Stomach (tissue), 9 donors: ENCODE measurements around the gene ANXA2. TPM values are rescaled to one million over a fixed set of nuclear protein-coding genes. Genes with fewer than 3 reads are reported as not detected.

Experiments used
- DNase-seq, 2 donors: peaks; one replicate each; pipeline versions ENCODE4 v3.0.0 to v3.0.0-alpha.2; 2013 to 2019
- H3K27ac ChIP-seq, 5 donors: fragments of 200-600 bp in 4 of 5; sonication (generic) in 4 of 5; one replicate each; pipeline ENCODE4 v1.5.1; 2013 to 2019; ENCODE audit warnings: mild to moderate bottlenecking in 1 of 5, moderate library complexity in 1 of 5
- H3K27me3 ChIP-seq, 3 donors: fragments of 200-600 bp; sonication (generic); one replicate each; pipeline ENCODE4 v1.5.1; 2017 to 2019; ENCODE audit warnings: mixed run types in 1 of 3
- H3K36me3 ChIP-seq, 4 donors: fragments of 200-600 bp; sonication (generic); 1 replicate in 3 of 4; 2 replicates in 1 of 4; pipeline ENCODE4 v1.5.1; 2016 to 2019
- H3K4me1 ChIP-seq, 4 donors: fragments of 200-600 bp; sonication (generic); one replicate each; pipeline ENCODE4 v1.5.1; 2016 to 2019
- H3K4me3 ChIP-seq, 4 donors: fragments of 200-600 bp; sonication (generic) in 3 of 4; one replicate each; pipeline ENCODE4 v1.5.1; 2016 to 2019; ENCODE audit warnings: mild to moderate bottlenecking in 1 of 4
- H3K9me3 ChIP-seq, 4 donors: fragments of 200-600 bp; sonication (generic); one replicate each; pipeline ENCODE4 v1.5.1; 2016 to 2019
- EP300 ChIP-seq: sonication (generic); formaldehyde crosslinking; IDR thresholded peaks from one replicate; pipeline ENCODE4 v1.6.1; 2017; ENCODE audit warnings: antibody characterized with exemption
- POLR2A ChIP-seq, 4 donors: fragments of 450-650 bp; IDR thresholded peaks; one replicate each; pipeline ENCODE4 v1.6.1; 2016; ENCODE audit warnings: antibody characterized with exemption in 4 of 4, control low read depth in 2 of 4, mild to moderate bottlenecking in 1 of 4, moderate library complexity in 1 of 4
- POLR2AphosphoS5 ChIP-seq, 3 donors: sonication (generic); formaldehyde crosslinking; IDR thresholded peaks; one replicate each; pipeline ENCODE4 v1.6.1; 2016; ENCODE audit warnings: antibody characterized with exemption in 3 of 3
- WGBS, 5 donors: extraction: QIAGEN DNeasy Blood & Tissue Kit in 3 of 5; methylation state at CpG; one replicate each; pipeline versions ENCODE4 v1.1.5 to v1.1.7; 2013 to 2018; 5-methylcytosine and 5-hydroxymethylcytosine counted together
- intact Hi-C: fragments of 100-400 bp; cut with DNase I; formaldehyde crosslinking; loops from one replicate; pipeline ENCODE4 v1.15.1; 2023; ENCODE audit warnings: low total_unique reads
- polyA plus RNA-seq, 3 donors: library from polyadenylated mRNA; stranded (reverse); fragments of 200-250 nt; gene quantifications; one replicate each; pipeline ENCODE4 v1.2.3, GENCODE V29; 2013
- total RNA-seq, 5 donors: library from RNA; depleted of rRNA; stranded (reverse); fragments of >200 nt; gene quantifications; one replicate each; pipeline versions ENCODE4 v1.1.0 to v1.2.3, GENCODE V29; 2014 to 2016
- TF ChIP-seq, protein P1 (sequence below), 7 experiments: fragments of 450-650 bp in 4 of 7; fragments of 200-600 bp in 3 of 7; sonication (generic) in 3 of 7; IDR thresholded peaks; one replicate each; pipeline ENCODE4 v1.5.1; 2016 to 2019; ENCODE audit warnings: antibody characterized with exemption in 7 of 7, control low read depth in 2 of 7, mild to moderate bottlenecking in 1 of 7
- donor health status: healthy with polysubstance abuse.
- donor health status: Bipolar disorder and iron deficiency.
- donor health status: healthy.

ANXA2 gene
- total and polyA plus RNA-seq, 8 donors = 292 to 1,332 (median 538) TPM

GRCh38 chr15:60316961-60317360 is 80.8 kb downstream of the ANXA2 start:
- no peaks in the 10 kb centered on the region for H3K27me3 ChIP-seq
- WGBS, 5 donors = 45 to 91% (median 77%) methylated on average over 4 of the region's 4 CpGs
- intact Hi-C loops = no loop called here
- no peaks in the 10 kb centered on the region for H3K4me1 ChIP-seq
- no peak overlapping the region for H3K4me3 ChIP-seq
- H3K27ac ChIP-seq = no peak overlapping the region
- TF ChIP-seq EP300 (no peak), POLR2A (IDR thresholded peaks at IDR 0.05) (no peak), POLR2AphosphoS5 (IDR thresholded peaks at IDR 0.05) (no peak)
- TF ChIP-seq, protein P1, sequence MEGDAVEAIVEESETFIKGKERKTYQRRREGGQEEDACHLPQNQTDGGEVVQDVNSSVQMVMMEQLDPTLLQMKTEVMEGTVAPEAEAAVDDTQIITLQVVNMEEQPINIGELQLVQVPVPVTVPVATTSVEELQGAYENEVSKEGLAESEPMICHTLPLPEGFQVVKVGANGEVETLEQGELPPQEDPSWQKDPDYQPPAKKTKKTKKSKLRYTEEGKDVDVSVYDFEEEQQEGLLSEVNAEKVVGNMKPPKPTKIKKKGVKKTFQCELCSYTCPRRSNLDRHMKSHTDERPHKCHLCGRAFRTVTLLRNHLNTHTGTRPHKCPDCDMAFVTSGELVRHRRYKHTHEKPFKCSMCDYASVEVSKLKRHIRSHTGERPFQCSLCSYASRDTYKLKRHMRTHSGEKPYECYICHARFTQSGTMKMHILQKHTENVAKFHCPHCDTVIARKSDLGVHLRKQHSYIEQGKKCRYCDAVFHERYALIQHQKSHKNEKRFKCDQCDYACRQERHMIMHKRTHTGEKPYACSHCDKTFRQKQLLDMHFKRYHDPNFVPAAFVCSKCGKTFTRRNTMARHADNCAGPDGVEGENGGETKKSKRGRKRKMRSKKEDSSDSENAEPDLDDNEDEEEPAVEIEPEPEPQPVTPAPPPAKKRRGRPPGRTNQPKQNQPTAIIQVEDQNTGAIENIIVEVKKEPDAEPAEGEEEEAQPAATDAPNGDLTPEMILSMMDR (IDR thresholded peaks at IDR 0.05) = no peak
- no peaks in the 10 kb centered on the region for H3K9me3 ChIP-seq
- no peak for DNase-seq
- no peaks in the 10 kb centered on the region for H3K36me3 ChIP-seq

DNA sequence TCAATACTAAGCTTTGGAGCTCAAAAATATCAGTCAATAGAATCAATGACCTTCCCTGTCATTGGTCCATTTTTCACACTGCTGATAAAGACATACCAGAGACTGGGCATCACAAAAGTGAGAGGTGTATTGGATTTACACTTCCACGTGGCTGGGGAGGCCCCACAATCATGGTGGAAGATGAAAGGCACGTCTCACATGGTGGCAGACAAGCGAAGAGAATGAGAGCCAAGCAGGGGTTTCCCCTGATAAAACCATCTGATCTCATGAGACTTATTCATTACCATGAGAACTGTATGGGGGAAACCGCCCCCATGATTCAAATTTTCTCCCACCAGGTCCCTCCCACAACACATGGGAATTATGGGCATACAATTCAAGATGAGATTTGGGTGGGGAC is 81.9 kb downstream of the ANXA2 start:
- intact Hi-C loops = no loop called here
- TF ChIP-seq EP300 (no peak), POLR2A (IDR thresholded peaks at IDR 0.05) (no peak), POLR2AphosphoS5 (IDR thresholded peaks at IDR 0.05) (no peak)
- TF ChIP-seq, protein P1 (IDR thresholded peaks at IDR 0.05) = no peak
- no peaks in the 10 kb centered on the region for H3K9me3 ChIP-seq

DNA sequence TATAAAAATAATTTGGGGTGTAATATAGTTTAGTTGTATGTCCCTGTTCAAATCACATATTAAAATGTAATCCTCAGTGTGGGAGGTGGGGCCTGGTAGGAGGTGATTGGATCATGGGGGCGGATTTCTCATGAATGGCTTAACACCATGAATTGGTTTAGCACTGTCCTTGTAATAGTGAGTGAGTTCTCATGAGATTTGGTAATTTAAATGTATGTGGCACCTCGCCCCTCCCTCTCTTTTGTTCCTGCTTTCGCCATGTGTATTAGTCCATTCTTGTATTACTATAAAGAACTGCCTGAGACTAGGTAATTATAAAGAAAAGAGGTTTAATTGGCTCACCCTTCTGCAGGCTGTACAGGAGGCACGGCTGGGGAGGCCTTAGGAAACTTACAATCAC is 83.9 kb downstream of the ANXA2 start:
- intact Hi-C loops = no loop called here
- Histone ChIP-seq H3K27ac (no peak overlapping the region), H3K4me1 (no peaks in the 10 kb centered on the region), H3K4me3 (no peak overlapping the region), H3K9me3 (no peaks in the 10 kb centered on the region), H3K27me3 (peaks cover 0 to 5% (median 0%) of the 10 kb centered on the region in 3 donors), H3K36me3 (no peaks in the 10 kb centered on the region)
- TF ChIP-seq POLR2AphosphoS5 (IDR thresholded peaks at IDR 0.05) (no peak), EP300 (no peak), POLR2A (IDR thresholded peaks at IDR 0.05) (no peak)
- TF ChIP-seq, protein P1 (IDR thresholded peaks at IDR 0.05) = no peak
- DNase-seq = no peak
- 79 to 88% (median 85%) methylated on average over 4 of the region's 4 CpGs for WGBS, 5 donors

More for the DNA sequence above, 81.9 kb downstream of the ANXA2 start:
- no peak for DNase-seq
- WGBS, 5 donors = 30 to 57% (median 53%) methylated on average over 4 of the region's 4 CpGs
- Histone ChIP-seq H3K4me1 (no peaks in the 10 kb centered on the region), H3K4me3 (no peak overlapping the region), H3K27me3 (no peaks in the 10 kb centered on the region), H3K27ac (no peak overlapping the region), H3K36me3 (no peaks in the 10 kb centered on the region)

DNA sequence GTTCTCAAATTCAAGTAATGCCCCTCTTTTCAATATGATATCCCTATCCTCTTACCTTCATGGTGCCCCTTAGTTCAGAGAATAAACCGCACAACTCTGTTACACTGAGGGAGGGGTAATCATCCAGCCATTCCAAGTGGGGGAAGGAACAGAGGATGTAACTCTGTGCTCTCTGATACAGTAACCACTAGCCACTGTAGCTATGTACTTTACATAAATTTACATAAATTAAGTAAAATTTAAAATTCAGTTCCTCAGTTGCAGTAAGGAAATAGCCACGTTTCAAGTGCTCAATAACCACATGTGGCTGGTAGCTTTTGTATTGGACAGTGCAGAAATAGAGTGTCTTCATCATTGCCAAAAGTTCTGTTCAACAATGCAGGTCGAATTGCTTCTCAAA is 90.8 kb downstream of the ANXA2 start:
- no peaks in the 10 kb centered on the region for H3K4me1 ChIP-seq
- H3K36me3 ChIP-seq = no peaks in the 10 kb centered on the region
- intact Hi-C loops = no loop called here
- H3K27me3 ChIP-seq = peaks cover 0 to 16% (median 0%) of the 10 kb centered on the region in 3 donors
- H3K4me3 ChIP-seq = no peak overlapping the region
- TF ChIP-seq, protein P1 (IDR thresholded peaks at IDR 0.05) = no peak
- TF ChIP-seq POLR2AphosphoS5 (IDR thresholded peaks at IDR 0.05) = no peak
- TF ChIP-seq EP300 = no peak
- no peak for TF ChIP-seq POLR2A (IDR thresholded peaks at IDR 0.05)
- no peak for DNase-seq
- WGBS, 5 donors = 53 to 67% (median 60%) methylated on average over 3 of the region's 3 CpGs
- H3K27ac ChIP-seq = no peak overlapping the region
- no peaks in the 10 kb centered on the region for H3K9me3 ChIP-seq
